ENCODE data around the gene FOXP1. TPM values are rescaled to one million over a fixed set of nuclear protein-coding genes. Genes with fewer than 3 reads are reported as not detected.
"Not testable (repeated sequence)": the region's sequence is repeated elsewhere in the genome, so short reads cannot be mapped to it uniquely, and the experiment has no call there.

The FOXP1 gene
- total RNA-seq, 2 donors from 2014 or later: 41.7 to 94.3 TPM

- peaks cover 27% of the 10 kb centered on the region for H3K36me3 Mint-ChIP-seq (ENCODE audit: low read depth)
- TF ChIP-seq, protein P1, sequence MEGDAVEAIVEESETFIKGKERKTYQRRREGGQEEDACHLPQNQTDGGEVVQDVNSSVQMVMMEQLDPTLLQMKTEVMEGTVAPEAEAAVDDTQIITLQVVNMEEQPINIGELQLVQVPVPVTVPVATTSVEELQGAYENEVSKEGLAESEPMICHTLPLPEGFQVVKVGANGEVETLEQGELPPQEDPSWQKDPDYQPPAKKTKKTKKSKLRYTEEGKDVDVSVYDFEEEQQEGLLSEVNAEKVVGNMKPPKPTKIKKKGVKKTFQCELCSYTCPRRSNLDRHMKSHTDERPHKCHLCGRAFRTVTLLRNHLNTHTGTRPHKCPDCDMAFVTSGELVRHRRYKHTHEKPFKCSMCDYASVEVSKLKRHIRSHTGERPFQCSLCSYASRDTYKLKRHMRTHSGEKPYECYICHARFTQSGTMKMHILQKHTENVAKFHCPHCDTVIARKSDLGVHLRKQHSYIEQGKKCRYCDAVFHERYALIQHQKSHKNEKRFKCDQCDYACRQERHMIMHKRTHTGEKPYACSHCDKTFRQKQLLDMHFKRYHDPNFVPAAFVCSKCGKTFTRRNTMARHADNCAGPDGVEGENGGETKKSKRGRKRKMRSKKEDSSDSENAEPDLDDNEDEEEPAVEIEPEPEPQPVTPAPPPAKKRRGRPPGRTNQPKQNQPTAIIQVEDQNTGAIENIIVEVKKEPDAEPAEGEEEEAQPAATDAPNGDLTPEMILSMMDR (conservative IDR thresholded peaks at IDR 0.05): no peak
- H3K9ac ChIP-seq (ENCODE audit: extremely low read depth, low read length, poor library complexity, severe bottlenecking): no peak overlapping the region
- no peaks in the 10 kb centered on the region for H3K27me3 ChIP-seq (ENCODE audit: control insufficient read depth, insufficient read depth, low read length, poor library complexity, severe bottlenecking)
- peaks cover 21% of the 10 kb centered on the region for H3K9me3 Mint-ChIP-seq
- no peak overlapping the region for H3K27ac Mint-ChIP-seq
- H3K4me1 Mint-ChIP-seq: no peaks in the 10 kb centered on the region
- no peaks in the 10 kb centered on the region for H3K4me1 ChIP-seq (ENCODE audit: control insufficient read depth, insufficient read depth, low read length)
- no peak overlapping the region for H3K27ac ChIP-seq (ENCODE audit: low read depth, low read length)
- no peak overlapping the region for H3K4me3 Mint-ChIP-seq
- H3K9me3 ChIP-seq (ENCODE audit: control insufficient read depth, low read length): peaks cover 6% of the 10 kb centered on the region
- H3K36me3 ChIP-seq (ENCODE audit: control insufficient read depth, insufficient read depth, low read length): no peaks in the 10 kb centered on the region
- H3K4me3 ChIP-seq (ENCODE audit: low read length): no peak overlapping the region
- no peak for DNase-seq
- WGBS, 2 experiments (ENCODE audit: insufficient coverage in 1 of 2, insufficient read length in 1 of 2): 94 to 100% methylated on average over 2 to 3 of the region's 4 CpGs
- H3K27me3 Mint-ChIP-seq (ENCODE audit: insufficient read depth): no peaks in the 10 kb centered on the region
Observed at GRCh38 chr3:71327936-71328335, 255.6 kb downstream of the FOXP1 start.

GRCh38 chr3:71325715-71326114, 257.8 kb downstream of the FOXP1 start:
- WGBS, 2 experiments (ENCODE audit: insufficient coverage in 1 of 2, insufficient read length in 1 of 2): 87 to 100% methylated on average over 2 to 3 of the region's 3 CpGs
- H3K27me3 ChIP-seq (ENCODE audit: control insufficient read depth, insufficient read depth, low read length, poor library complexity, severe bottlenecking): no peaks in the 10 kb centered on the region

GRCh38 chr3:71324224-71324623, 259.3 kb downstream of the FOXP1 start:
- H3K9me3 ChIP-seq (ENCODE audit: control insufficient read depth, low read length); H3K27ac Mint-ChIP-seq; H3K27ac ChIP-seq (ENCODE audit: low read depth, low read length); H3K36me3 Mint-ChIP-seq (ENCODE audit: low read depth); H3K4me3 ChIP-seq (ENCODE audit: low read length); H3K4me3 Mint-ChIP-seq; H3K4me1 Mint-ChIP-seq; H3K27me3 Mint-ChIP-seq (ENCODE audit: insufficient read depth); DNase-seq; H3K27me3 ChIP-seq (ENCODE audit: control insufficient read depth, insufficient read depth, low read length, poor library complexity, severe bottlenecking); H3K9ac ChIP-seq (ENCODE audit: extremely low read depth, low read length, poor library complexity, severe bottlenecking); H3K36me3 ChIP-seq (ENCODE audit: control insufficient read depth, insufficient read depth, low read length); H3K9me3 Mint-ChIP-seq; H3K4me1 ChIP-seq (ENCODE audit: control insufficient read depth, insufficient read depth, low read length): not testable (repeated sequence)
- 95% methylated on average over 5 of the region's 5 CpGs; no CpG with 5 or more reads in 1 of the 2 experiments for WGBS, 2 experiments (ENCODE audit: insufficient coverage in 1 of 2, insufficient read length in 1 of 2)

More at GRCh38 chr3:71325715-71326114, 257.8 kb downstream of the FOXP1 start:
- H3K36me3 Mint-ChIP-seq (ENCODE audit: low read depth): peaks cover 11% of the 10 kb centered on the region
- H3K9ac ChIP-seq (ENCODE audit: extremely low read depth, low read length, poor library complexity, severe bottlenecking): no peak overlapping the region
- H3K27ac ChIP-seq (ENCODE audit: low read depth, low read length): no peak overlapping the region
- no peak for DNase-seq
- TF ChIP-seq, protein P1 (conservative IDR thresholded peaks at IDR 0.05): no peak
- H3K9me3 ChIP-seq (ENCODE audit: control insufficient read depth, low read length): peaks cover 4% of the 10 kb centered on the region
- no peaks in the 10 kb centered on the region for H3K4me1 Mint-ChIP-seq
- H3K4me3 Mint-ChIP-seq: no peak overlapping the region
- H3K27ac Mint-ChIP-seq: no peak overlapping the region
- no peaks in the 10 kb centered on the region for H3K36me3 ChIP-seq (ENCODE audit: control insufficient read depth, insufficient read depth, low read length)
- no peaks in the 10 kb centered on the region for H3K27me3 Mint-ChIP-seq (ENCODE audit: insufficient read depth)
- no peaks in the 10 kb centered on the region for H3K4me1 ChIP-seq (ENCODE audit: control insufficient read depth, insufficient read depth, low read length)
- peaks cover 7% of the 10 kb centered on the region for H3K9me3 Mint-ChIP-seq
- no peak overlapping the region for H3K4me3 ChIP-seq (ENCODE audit: low read length)

- DNase-seq: no peak
- Histone ChIP-seq H3K27ac (ENCODE audit: low read depth, low read length) (no peak overlapping the region), H3K27me3 (ENCODE audit: control insufficient read depth, insufficient read depth, low read length, poor library complexity, severe bottlenecking) (no peaks in the 10 kb centered on the region), H3K4me3 (ENCODE audit: low read length) (no peak overlapping the region), H3K36me3 (ENCODE audit: control insufficient read depth, insufficient read depth, low read length) (no peaks in the 10 kb centered on the region), H3K4me1 (ENCODE audit: control insufficient read depth, insufficient read depth, low read length) (no peaks in the 10 kb centered on the region), H3K9ac (ENCODE audit: extremely low read depth, low read length, poor library complexity, severe bottlenecking) (no peak overlapping the region), H3K9me3 (ENCODE audit: control insufficient read depth, low read length) (no peaks in the 10 kb centered on the region)
- Mint-ChIP-seq H3K4me1 (peaks cover 5% of the 10 kb centered on the region), H3K36me3 (ENCODE audit: low read depth) (peaks cover 3% of the 10 kb centered on the region), H3K9me3 (peaks cover 3% of the 10 kb centered on the region), H3K27me3 (ENCODE audit: insufficient read depth) (no peaks in the 10 kb centered on the region), H3K27ac (no peak overlapping the region), H3K4me3 (no peak overlapping the region)
- 97 to 98% methylated on average over 5 of the region's 5 CpGs for WGBS, 2 experiments (ENCODE audit: insufficient coverage in 1 of 2, insufficient read length in 1 of 2)
- TF ChIP-seq, protein P1 (conservative IDR thresholded peaks at IDR 0.05): no peak
Observed at GRCh38 chr3:71323558-71323957, 260.0 kb downstream of the FOXP1 start.
